22Rv1 (cell line): ENCODE measurements around the gene UTS2R.

Experiments
- ZFX ChIP-seq: fragments of 450-650 bp; IDR thresholded peaks from 2 replicates; pipeline ENCODE4 v1.6.1; 2017; ENCODE audit warnings: antibody characterized with exemption, borderline replicate concordance
- TF ChIP-seq, protein P1 (sequence below): fragments of 450-650 bp; IDR thresholded peaks from 2 replicates; pipeline ENCODE4 v1.5.1; 2017; ENCODE audit warnings: mild to moderate bottlenecking

GRCh38 chr17:82378741-82379021, 7.1 kb downstream of the UTS2R start:
- TF ChIP-seq, protein P1, sequence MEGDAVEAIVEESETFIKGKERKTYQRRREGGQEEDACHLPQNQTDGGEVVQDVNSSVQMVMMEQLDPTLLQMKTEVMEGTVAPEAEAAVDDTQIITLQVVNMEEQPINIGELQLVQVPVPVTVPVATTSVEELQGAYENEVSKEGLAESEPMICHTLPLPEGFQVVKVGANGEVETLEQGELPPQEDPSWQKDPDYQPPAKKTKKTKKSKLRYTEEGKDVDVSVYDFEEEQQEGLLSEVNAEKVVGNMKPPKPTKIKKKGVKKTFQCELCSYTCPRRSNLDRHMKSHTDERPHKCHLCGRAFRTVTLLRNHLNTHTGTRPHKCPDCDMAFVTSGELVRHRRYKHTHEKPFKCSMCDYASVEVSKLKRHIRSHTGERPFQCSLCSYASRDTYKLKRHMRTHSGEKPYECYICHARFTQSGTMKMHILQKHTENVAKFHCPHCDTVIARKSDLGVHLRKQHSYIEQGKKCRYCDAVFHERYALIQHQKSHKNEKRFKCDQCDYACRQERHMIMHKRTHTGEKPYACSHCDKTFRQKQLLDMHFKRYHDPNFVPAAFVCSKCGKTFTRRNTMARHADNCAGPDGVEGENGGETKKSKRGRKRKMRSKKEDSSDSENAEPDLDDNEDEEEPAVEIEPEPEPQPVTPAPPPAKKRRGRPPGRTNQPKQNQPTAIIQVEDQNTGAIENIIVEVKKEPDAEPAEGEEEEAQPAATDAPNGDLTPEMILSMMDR, result no peak
- no peak for TF ChIP-seq ZFX
